Stimulated activated CD8-positive, alpha-beta memory T cell treated with anti-CD3 and anti-CD28 coated beads, Interleukin-15, amount 100 ng/mL, for 48 hours (primary cell): ENCODE measurements around the gene TRUB1.
"Not testable (repeated sequence)": the region's sequence is repeated elsewhere in the genome, so short reads cannot be mapped to it uniquely, and the experiment has no call there.

Experiments used
- DNase-seq, 2 donors: peaks; one replicate each; pipeline ENCODE4 v3.0.0-alpha.2; 2020; ENCODE audit warnings: low read depth in 2 of 2

The TRUB1 gene

DNA sequence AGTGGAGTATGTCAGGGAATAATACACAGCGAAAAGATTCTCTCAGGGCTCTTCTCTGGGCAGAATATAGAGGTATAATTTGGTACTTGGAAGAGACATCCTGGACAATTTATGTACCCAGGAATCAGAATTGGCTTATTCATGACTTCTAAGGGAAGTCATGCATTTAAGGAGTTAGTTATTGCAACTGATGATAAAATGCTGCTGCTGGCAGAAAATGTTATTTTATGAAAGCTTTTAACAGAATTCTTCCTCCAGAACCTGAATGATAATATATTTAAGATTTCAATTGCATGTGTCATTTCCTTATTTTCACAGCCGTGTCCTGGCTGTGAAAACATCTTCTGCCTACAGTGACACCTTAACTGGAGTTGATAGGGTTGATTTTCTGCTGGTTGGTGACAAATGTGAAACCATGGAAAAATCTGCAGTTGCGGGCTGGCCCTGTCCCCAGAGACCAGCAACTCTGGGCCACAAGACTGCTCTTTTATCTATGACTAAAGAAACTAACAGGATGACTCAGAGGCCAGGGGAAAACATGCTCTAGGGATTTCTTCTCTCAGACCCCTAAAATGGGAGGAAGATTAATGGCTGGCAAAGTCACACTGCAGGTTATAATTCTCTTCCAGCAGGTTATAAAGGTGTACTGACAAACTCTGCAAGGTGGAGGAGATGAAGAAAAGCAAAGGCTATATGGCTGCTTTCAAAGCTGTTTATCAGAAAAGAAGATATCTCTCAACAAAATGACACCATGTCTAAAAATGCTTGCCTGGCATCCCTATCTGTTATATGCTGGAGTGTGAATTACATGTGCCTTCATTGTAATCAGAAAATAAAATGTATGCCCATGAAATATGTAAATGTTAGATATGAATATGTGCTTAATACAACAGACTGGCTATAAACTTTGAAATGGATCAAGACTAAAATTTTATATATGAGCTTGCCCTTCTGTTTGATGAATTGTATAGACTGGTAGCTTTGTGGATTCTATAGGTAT, 12.1 kb upstream of the TRUB1 start:
- peak; percentile 14 to 45 for DNase-seq

DNA sequence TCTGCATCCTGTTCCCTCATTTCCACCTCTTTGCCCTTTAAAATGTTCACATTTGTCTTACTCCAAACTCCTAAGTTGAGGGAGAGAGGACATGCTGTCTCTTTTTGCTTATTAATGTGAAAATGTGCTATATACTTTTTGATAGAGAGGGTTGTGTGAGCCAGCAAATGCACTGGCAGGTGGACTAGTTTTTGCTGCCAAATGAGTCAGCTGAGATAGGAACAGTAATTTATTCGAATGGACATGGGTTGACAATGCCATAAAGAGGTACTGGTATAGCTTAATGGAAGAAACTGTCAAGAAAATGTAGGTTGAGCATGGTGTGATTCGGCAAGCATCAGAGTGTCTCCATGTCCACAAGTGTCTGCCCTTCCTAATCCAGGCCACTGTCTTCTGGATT, 9.2 kb upstream of the TRUB1 start:
- DNase-seq: no peak

DNA sequence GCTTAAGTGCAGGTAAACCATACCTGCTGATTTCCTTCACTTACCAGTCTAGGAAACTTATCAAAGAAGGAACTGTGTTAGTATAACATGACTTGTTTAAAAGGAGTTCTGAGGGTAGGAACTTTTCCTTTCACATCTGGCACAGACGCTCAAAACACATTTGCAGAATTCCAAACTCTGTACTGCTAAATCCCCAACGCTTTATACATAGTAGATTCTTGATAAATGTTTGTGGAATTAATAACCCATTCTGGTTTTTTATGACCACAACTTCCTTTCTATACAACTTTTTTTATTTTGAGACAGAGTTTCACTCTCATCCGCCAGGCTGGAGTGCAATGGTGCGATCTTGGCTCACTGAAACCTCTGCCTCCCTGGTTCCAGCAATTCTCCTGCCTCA, 7.7 kb upstream of the TRUB1 start:
- DNase-seq: no peak

DNA sequence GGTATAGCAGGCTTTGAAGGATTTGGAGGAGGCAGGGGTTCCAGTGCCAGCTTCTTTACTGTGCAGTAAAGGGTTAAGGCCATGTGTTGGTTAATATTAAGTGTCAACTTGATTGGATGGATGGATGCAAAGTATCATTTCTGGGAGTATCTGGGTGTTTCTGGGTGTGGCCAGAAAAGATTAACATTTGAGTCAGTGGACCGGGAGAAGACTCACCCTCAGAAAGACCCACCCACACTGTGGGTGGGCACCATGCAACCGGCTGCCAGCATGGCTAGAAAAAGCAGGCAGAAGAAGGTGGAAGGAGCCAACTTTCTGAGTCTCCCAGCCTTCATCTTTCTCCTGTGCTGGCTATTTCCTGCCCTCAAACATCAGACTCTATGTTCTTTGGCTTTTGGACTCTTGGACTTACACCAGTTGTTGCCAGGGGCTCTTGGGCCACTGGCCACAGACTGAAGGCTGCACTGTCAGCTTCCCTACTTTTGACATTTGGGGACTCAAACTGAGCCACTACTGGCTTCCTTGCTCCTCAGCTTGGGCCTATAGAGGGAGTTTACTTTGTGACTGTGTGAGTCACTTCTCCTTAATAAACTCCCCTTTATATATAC, 6.8 kb upstream of the TRUB1 start:
- no peak for DNase-seq

DNA sequence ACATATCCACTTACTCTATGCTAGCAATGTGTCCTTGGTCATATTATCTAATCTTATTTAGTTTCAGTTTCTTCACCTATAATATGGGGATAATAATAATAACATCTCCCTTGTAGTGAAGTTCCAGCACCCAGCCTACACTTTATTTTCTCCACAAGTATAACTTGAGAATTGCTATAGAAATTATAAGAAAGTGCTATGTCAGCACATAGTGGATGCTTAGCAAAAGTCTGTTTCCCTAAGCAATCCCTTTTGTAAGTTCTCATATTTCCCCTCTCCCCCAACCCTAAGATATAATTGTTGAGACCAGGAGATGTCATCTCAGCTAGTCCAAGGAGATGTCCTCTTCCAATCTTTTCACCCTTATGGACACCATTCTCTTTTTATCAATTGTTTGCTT, 5.8 kb upstream of the TRUB1 start:
- DNase-seq: no peak

DNA sequence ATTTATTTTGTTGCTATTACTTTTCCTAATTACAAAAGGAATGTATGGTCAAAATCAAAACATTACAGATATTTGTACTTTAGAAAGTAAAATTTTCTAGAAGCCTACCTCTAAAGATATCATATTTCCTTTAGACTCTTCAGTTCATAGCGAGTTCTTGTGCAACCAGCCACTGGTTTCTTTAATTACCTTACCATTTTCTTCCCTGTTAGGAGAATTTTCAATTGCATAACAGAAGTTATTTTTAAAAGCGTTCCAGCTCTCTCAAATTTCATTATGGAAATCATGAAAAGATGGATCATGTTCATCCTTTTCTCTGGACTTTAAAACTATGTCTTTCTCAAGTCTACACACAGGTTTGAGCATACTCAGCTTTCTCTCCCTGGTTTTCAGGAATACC, 5.0 kb upstream of the TRUB1 start:
- no peak for DNase-seq

DNA sequence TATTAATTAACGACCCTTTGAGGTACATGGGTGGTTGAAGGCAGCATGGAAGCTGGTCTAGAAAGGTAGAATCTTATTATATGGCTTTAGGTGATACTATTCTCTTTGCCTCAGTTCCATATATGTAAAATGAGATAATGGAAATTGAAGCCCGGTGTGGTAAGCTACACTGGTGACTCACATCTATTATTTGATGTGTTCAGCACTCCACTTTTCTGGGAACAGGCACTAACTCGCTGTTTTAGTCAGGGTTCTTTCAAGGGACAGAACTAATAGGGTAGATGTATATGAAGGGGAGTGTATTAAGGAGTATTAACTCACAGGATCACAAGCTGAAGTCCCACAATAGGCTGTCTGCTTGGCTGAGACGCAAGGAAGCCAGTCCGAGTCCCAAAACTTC, 4.4 kb upstream of the TRUB1 start:
- DNase-seq: no peak

DNA sequence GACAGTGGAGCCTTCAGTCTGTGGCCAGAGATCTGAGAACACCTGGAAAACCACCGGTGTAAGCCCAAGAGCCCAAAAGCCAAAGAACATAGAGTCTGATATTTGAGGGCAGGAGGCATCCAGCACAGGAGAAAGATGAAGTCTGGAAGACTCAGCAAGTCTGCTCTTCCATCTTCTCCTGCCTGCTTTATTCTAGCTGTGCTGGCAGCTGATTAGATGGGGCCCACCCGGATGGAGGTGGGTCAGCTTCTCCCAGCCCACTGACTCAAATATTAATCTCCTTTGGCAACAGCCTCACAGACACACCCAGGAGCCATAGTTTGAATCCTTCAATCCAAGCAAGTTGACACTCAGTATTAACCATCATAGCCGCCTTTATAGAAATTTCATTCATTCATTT, 4.0 kb upstream of the TRUB1 start:
- DNase-seq: not testable (repeated sequence)

DNA sequence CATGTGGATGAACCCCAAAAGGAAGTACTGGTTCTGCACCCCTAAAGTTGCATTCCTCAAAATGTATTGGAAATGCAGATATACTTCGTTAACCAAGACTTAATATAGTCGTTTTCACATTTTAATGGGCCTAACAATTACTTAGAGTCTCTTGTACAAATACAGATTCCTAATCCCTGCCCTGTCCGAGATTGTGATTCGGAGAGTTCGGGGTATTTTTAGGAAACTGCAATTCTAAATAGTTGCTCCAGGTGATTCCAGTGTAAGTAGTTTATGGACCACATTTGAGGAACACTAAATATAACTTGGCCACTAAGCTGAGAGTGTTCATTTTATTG, 830 bp downstream of the TRUB1 start:
- no peak for DNase-seq

DNA sequence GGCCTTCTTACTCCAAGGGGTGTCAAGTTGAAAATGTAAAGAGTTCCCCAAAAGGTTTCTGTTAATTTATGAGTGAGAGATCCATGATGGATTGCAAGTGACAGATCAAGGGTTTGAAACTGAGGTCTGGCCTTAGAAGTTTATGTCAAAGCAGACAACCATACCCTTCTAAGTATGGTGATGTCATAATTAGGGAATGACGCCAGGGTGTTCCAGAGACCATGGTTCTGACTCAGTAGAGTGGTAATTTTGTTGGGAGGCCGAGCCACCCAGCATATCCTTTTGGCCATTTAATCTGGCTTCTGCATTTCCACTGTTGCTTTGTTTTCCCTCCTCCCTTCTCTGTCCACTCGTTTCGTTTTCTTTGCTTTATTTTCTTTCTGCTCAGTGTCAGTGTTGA, 2.7 kb downstream of the TRUB1 start:
- no peak for DNase-seq

DNA sequence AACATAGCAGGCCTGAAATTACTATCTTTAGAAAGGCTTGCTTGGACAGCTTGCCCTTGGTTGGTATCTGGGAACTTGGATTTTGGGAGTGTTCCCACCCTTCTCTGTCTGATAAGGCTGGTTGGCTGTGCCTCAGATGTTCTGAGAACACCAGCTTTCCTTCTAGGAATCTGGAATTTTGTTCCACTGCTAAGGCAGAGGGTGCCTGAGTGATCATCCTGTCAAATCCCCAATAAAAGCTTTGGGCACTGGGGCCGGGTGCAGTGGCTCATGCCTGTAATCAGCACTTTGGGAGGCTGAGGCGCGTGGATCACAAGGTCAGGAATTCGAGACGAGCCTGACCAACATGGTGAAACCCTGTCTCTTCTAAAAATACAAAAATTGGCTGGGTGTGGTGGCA, 5.0 kb downstream of the TRUB1 start:
- no peak for DNase-seq

DNA sequence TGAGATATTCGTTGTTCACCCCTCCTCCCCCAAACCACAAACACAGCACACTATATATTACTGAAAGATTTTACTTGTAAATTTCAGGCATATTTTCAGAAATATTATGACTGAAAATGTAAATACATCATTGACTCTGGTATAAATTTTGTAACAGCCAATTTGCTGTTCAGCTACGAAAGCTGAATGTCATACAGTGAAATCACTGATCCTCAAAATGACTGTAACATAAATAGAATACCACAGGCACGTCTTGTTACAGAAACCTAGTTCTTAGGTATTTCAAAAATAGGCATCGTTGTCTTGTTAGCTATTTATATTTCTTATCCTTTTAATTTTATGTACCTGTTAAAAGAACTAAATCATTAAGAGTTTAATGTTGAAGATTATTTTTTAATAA, 15.1 kb downstream of the TRUB1 start:
- DNase-seq: no peak

DNA sequence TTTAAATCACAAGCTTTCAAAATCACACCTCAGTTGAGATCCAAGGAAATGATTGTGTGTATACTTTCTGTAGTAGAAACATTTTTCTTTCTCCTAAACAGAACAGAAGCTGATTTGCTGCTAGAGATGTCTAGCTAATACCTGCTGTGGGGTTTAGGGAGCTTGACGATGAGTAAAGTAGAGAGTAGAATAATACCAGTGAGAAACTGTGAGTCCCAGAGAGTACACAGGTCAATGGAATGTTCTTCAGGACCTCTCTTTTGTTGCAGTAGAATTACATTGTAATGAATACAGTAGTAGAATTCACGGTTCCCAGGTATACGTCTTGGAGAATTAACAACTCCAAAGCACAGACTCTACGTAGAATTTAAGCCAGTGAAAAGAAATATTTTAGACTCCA, 18.0 kb downstream of the TRUB1 start:
- DNase-seq: no peak

DNA sequence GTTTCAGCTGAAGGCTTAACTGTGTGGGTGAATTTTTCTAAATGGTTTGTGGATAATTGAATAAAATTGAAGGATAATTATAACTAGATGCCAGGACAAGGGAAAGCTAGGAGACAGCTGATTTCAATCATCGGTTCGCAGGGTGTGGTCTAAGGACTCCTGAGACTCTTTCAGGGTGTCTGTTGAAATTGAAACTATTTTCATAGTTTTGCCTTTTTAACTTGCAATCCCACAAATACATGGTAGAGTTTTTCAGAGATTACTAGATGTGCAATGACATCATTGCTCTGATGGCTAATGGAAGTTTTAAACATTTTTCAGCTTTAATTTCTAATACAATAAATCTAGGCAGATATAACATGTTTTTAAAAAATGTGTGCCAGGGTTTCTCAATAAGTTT, 18.5 kb downstream of the TRUB1 start:
- no peak for DNase-seq

DNA sequence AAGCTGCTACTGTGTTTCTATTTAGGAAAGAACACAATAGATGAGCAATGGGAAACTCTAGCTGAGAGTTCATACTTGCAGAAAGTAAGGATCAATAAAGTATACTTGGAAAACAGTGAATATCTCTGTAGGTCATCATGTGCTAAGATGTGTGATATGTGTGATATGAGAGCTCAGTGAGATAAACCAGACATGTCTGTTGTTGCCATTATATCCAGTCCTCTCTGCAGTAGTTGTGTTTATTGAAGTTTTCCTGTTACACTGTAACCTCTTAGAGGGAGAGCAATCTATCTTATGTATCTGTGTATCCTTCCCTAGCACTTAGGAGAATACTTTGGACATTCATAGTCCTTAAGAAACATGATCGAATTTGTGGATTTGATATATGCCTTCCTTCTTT, 19.1 kb downstream of the TRUB1 start:
- no peak for DNase-seq

DNA sequence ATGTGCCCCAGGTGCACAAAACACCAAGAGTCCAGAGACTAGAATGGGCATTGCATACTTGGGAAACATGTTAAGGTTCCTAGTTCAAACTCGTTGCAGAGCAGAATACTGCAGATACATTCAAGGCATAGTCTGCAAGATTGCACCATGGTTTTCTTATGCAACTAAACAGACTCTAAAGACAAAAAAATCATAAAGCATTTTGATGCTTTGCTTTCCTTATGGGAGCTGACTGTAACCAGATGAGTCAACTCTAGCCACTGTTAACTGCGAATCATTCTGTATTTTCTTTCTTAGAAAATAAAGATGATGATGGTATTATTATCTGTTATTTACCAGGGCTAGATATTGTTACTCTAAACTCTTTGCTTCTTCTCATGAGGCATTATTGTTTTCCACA, 19.7 kb downstream of the TRUB1 start:
- DNase-seq: no peak

DNA sequence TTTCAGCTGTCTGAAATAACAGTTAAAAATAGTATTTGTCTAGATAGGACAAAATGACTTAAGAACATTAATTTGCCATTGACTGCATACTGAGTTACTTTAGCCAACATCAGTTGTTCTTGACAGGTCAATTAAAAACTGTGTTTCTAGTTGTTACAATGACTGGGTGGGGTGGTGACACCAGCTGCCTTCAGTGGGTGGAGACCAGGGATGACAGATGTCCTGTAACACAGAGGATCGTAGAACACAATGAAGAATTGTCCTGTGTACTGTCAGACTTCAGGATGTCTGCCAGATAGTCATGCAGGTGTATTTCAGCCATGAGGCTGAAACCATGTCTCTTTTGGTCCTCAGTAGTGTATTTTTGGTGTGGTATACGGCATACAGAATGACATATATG, 24.4 kb downstream of the TRUB1 start:
- no peak for DNase-seq

DNA sequence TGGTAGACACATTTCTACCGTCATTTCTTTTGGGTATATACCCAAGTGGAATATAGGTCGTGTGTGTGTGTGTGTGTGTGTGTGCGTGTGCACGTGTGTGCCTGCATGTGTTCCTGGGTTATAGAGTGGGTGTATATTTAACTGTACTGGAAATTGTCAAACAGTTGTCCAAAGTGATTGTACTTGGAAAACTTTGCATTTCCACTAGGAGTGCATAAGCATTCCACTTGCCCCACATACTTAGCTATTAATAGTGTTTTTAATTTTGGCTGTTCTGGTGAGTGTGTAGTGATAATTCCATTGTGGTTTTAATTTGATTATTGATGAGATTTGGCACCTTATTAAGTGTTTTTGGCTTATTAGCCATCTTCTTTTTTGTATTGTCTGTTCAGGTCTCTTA, 25.9 kb downstream of the TRUB1 start:
- DNase-seq: no peak

DNA sequence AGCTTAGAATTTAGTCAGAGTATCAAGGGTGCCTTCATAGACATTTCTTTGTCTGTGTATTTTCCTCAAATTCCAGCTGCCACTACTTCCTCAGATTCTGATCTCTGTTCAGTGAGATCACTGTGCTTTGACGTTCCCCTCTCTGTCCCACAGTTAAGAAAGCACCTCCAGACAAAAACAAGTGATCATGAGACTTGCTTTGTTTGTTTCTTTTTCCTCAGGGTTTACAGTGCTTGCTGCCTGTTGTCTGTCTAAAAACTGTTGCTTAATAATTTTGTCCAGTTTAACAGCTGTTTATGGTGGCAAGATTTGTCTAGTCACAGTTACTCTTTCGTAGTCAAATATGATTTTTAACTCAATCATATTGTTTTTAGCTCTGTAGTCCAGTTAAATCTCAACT, 29.1 kb downstream of the TRUB1 start:
- DNase-seq: no peak

DNA sequence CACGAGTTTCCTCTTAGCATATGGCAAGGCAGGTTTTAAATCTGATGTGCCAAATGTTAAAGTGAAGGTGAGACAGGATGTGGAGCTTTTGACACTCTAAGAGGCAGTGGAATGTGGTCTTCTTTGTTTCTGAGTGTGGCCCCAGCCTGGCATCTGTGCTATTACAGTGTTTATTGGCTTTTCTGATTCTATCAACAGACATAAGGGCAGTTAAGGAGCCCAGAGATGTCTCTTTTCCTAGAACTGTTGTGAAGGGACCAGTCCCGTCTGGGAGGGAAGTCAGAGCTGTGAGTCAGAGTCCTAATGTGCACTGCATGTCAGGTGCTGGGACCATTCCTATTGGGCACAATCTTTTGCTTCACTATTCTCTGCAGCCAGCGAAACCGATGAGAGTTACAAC, 32.5 kb downstream of the TRUB1 start:
- no peak for DNase-seq

DNA sequence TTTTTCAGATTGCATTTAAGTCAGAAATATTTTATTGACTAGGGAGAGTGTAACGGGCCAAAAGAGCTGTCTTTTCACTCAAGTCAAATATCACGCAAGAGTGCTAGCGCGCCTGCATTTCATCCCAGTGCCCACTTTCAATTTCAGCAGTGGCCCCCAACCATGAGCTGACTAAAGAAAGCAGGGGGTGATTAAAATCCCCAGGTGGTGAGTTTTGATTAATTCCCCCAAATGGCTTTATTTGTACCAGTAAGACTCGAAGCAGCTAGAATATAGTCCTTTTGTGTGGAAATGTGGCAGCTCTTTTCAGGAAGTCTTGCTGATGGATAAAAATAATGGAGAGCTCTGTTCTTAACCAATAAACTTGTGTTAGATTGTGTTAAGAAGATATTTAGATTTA, 35.3 kb downstream of the TRUB1 start:
- DNase-seq: no peak

DNA sequence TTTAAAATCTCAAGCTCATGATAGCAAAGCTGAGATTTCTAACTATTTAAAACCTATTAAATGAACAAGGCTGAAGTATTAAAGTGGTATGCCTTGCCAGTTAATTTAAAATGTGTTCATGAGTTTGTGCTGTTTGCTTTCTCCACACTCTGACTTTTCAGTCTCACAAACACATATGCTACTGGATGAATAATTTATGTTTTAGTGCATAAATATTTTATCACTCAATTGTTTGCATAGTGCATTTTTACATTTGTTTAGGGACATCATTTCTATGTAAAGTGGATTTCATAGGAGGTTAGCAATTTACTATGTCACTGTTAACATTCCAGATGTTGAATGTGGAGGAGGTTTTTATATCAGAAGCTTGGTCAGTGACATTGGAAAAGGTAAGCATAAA, 36.0 kb downstream of the TRUB1 start:
- DNase-seq: no peak

DNA sequence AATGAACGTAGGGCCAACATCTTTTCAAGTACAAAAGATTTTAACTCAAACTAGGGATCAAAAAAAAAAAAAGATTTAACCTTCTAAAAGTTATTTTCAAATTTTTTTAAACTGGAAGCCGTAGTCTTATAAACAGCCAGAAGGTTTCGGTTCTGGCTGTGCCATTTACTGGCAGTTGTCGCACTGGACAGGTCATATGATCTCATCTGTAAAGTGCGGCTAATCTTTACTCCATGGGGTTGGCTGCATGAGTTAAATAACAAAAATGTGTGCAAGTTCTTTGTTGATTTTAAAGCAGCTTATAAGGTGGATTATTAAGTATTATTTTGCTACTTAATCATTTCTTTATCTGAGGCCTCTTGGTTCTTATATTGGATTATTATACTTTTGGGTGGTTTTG, 36.6 kb downstream of the TRUB1 start:
- DNase-seq: no peak

DNA sequence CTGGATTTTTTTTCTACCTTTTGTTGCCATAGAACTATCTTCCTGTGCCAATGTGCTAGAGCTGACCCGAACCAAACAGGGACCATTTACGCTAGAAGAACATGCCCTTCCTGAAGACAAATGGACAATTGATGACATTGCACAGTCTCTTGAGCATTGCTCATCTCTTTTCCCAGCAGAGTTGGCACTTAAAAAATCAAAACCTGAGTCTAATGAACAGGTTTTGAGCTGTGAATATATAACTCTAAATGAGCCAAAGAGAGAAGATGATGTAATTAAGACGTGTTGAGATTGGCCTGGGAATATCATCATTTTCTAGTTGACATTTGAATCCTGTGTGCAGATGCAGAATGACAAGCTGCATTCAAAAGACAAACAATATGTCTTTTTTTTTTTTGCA, 37.1 kb downstream of the TRUB1 start:
- DNase-seq: no peak
